ENCODE results near the gene SNX5. TPM values are rescaled to one million over a fixed set of nuclear protein-coding genes. Genes with fewer than 3 reads are reported as not detected.

The SNX5 gene
- total and polyA plus RNA-seq, 2 of the 8 experiments (the other 6 are each of a cell fraction or from before 2014, with no cell fraction given) = 155 to 194 TPM

DNA sequence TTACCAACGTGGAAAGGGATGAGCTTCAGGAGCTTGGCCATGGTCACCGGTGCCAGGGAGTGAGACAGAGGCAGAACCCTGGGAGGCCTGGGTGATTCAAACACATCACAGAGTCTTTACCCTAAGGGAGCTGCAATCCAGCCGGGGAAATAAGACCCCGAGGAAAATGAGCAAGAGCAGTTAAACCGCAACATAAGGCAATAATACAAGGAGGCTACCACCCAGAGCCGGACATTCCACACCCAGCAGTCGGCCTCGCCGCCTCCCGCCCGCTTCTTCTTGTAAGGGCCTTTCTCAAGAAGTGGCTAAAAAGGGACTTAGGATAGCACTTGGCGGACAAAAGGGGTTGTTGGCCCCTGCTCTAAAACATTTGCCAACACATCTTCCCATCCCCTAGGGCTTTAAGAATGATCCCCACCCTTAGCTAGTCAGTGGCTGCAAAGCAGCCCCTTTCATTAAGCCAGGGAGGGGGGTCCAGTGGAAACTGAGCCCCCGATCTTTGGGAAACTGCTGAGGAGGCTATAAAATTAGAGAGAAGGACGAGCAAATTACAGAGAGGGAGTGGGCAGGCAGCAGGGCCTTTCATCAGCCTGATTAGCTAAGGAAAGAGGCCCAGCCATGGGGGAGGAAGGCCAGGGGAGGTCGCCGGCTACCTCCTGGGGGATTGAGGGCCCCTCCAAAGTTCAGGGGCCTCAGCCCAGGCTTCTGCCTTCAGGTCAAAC is 34.3 kb downstream of the SNX5 start:
- Histone ChIP-seq H3K4me1 (replicated peaks in 1 of 4; ENCODE audit: control insufficient read depth in 3 of 4, insufficient read depth in 4 of 4, low read length in 3 of 4) (peaks cover 6 to 20% (median 9%) of the 10 kb centered on the region in 4 experiments), H4K5ac (ENCODE audit: insufficient read length, low read depth, low read length) (no peak overlapping the region), H3K4ac (replicated peaks; ENCODE audit: insufficient read length, low read depth, low read length) (no peak overlapping the region), H2BK20ac (ENCODE audit: low read length) (no peak overlapping the region), H3K79me2 (ENCODE audit: control insufficient read depth in 1 of 2, insufficient read depth in 2 of 2, low read length in 2 of 2) (no peaks in the 10 kb centered on the region), H3K9me3 (ENCODE audit: insufficient read depth in 2 of 2, low read depth in 1 of 2, low read length in 1 of 2) (no peaks in the 10 kb centered on the region), H2AK5ac (ENCODE audit: low read depth, low read length) (no peak overlapping the region), H2BK15ac (ENCODE audit: low read length) (no peak overlapping the region), H2BK12ac (ENCODE audit: low read depth, low read length) (no peak overlapping the region), H3K27me3 (replicated peaks in 1 of 4; ENCODE audit: control insufficient read depth in 3 of 4, extremely low read depth in 1 of 4, insufficient read depth in 3 of 4, low read length in 3 of 4) (no peaks in the 10 kb centered on the region), H3K23me2 (ENCODE audit: low read depth, low read length) (no peaks in the 10 kb centered on the region), H3K56ac (replicated peaks; ENCODE audit: insufficient read length, low read depth, low read length) (no peak overlapping the region), H3K79me1 (ENCODE audit: low read depth, low read length) (no peaks in the 10 kb centered on the region), H3K36me3 (ENCODE audit: control insufficient read depth in 2 of 4, insufficient read depth in 4 of 4, low read length in 3 of 4) (no peaks in the 10 kb centered on the region), H4K91ac (replicated peaks; ENCODE audit: insufficient read length, low read length) (no peak overlapping the region), H4K20me1 (replicated peaks in 1 of 2; ENCODE audit: control insufficient read depth in 1 of 2, insufficient read depth in 2 of 2, low read length in 2 of 2) (no peaks in the 10 kb centered on the region), H3K18ac (ENCODE audit: extremely low read depth, low read length) (0 out of 2 replicates have a peak overlapping the region, but pooled peaks have one; percentile 38), H4K8ac (ENCODE audit: extremely low read depth, insufficient read depth, low read length) (no peak overlapping the region; the same call in 1 of the 2 replicates), H2AFZ (ENCODE audit: low read length) (no peak overlapping the region), H3K9ac (replicated peaks in 1 of 4; ENCODE audit: extremely low read depth in 1 of 4, low read depth in 3 of 4, low read length in 3 of 4) (no peak overlapping the region), H3K27ac (ENCODE audit: low read depth, low read length) (no peak overlapping the region; the same call in 1 of the 2 replicates), H3K4me2 (ENCODE audit: insufficient read depth in 1 of 2, low read depth in 2 of 2, low read length in 2 of 2) (no peak overlapping the region), H3K14ac (ENCODE audit: insufficient read length) (no peak overlapping the region), H2BK5ac (ENCODE audit: low read depth, low read length) (no peak overlapping the region), H3K23ac (ENCODE audit: insufficient read length) (no peak overlapping the region), H2BK120ac (replicated peaks; ENCODE audit: low read depth, low read length) (no peak overlapping the region), H3K4me3 (ENCODE audit: extremely low read depth in 1 of 4, insufficient read depth in 2 of 4, low read depth in 3 of 4, low read length in 4 of 4) (no peak overlapping the region)
- TF ChIP-seq CBX8 (IDR thresholded peaks at IDR 0.05; ENCODE audit: borderline replicate concordance, low read depth, low read length) (no peak), ASH2L (IDR thresholded peaks at IDR 0.05; ENCODE audit: low read length) (no peak), RBBP5 (IDR thresholded peaks at IDR 0.05; ENCODE audit: borderline replicate concordance, low read depth, low read length) (no peak), EP300 (IDR thresholded peaks at IDR 0.05; ENCODE audit: borderline replicate concordance in 1 of 2, low read depth in 2 of 2, low read length in 2 of 2) (no peak), YY1 (IDR thresholded peaks at IDR 0.05; ENCODE audit: low read depth, low read length) (no peak), EGR1 (IDR thresholded peaks at IDR 0.05; ENCODE audit: borderline replicate concordance, low read depth, low read length) (no peak), KDM5A (IDR thresholded peaks at IDR 0.05; ENCODE audit: low read length) (no peak), NANOG (IDR thresholded peaks at IDR 0.05; ENCODE audit: insufficient read depth, low read depth, low read length, poor library complexity, severe bottlenecking) (no peak), FOSL1 (IDR thresholded peaks at IDR 0.05; ENCODE audit: insufficient read depth, low read depth, low read length) (no peak), BACH1 (IDR thresholded peaks at IDR 0.05; ENCODE audit: low read length) (no peak)
- 84% methylated on average over 16 of the region's 16 CpGs; no CpG with 5 or more reads in 1 of the 2 experiments for WGBS, 2 experiments (ENCODE audit: extremely low coverage in 1 of 2, insufficient coverage in 1 of 2, insufficient read length in 1 of 2, insufficient replicate concordance in 2 of 2, low coverage in 1 of 2, low lambda C conversion rate in 2 of 2, missing lambda C conversion rate in 1 of 2)
- ChIA-PET POLR2A (ENCODE audit: partially characterized antibody) (interaction anchor here (0.8 kb wide), 1 partner anchor 35 kb away, joined by 3 read pairs; no protein-coding TSS in a partner anchor), CTCF (ENCODE audit: partially characterized antibody) (interaction anchor here (1.1 to 2.9 kb wide), 10 partner anchors 36 to 430 kb away, joined by 3 to 17 read pairs (median 4); no protein-coding TSS in a partner anchor)
- DNase-seq (ENCODE audit: low read depth in 1 of 2, low spot score in 2 of 2) (no peak), FAIRE-seq (no peak)
